ENCODE measurements around the gene PLCL1. TPM values are rescaled to one million over a fixed set of nuclear protein-coding genes. Genes with fewer than 3 reads are reported as not detected.

The PLCL1 gene
- polyA plus RNA-seq, 1 of the 3 experiments (the other 2 are of a cell fraction): 7.7 TPM

GRCh38 chr2:197941715-197942114 lies 137.3 kb downstream of the PLCL1 start:
- Histone ChIP-seq H4K20me1 (ENCODE audit: insufficient read depth) (peaks cover 9% of the 10 kb centered on the region; the same call in 1 of the 2 replicates), H3F3A (replicated peaks; ENCODE audit: insufficient read depth) (no peaks in the 10 kb centered on the region), H3K4me3 (ENCODE audit: low read depth in 2 of 2, low read length in 1 of 2) (no peak overlapping the region), H3K9me3 (no peaks in the 10 kb centered on the region), H3K9ac (no peak overlapping the region), H3K27ac (ENCODE audit: low read depth in 2 of 2, low read length in 1 of 2) (no peak overlapping the region), H3K36me3 (replicated peaks in 1 of 2; ENCODE audit: control insufficient read depth in 1 of 2, insufficient read depth in 2 of 2, low read length in 1 of 2) (peaks cover 0 to 6% of the 10 kb centered on the region in 2 experiments), H3K27me3 (ENCODE audit: insufficient read depth) (no peaks in the 10 kb centered on the region), H3K4me2 (no peak overlapping the region), H3K4me1 (ENCODE audit: control insufficient read depth in 1 of 2, insufficient read depth in 2 of 2, low read depth in 1 of 2, low read length in 1 of 2) (no peaks in the 10 kb centered on the region; a peak in 1 of 4 replicates), H3K79me2 (ENCODE audit: insufficient read depth) (peaks cover 22% of the 10 kb centered on the region), H3K9me2 (no peaks in the 10 kb centered on the region; the same call in 1 of the 2 replicates), H2AFZ (ENCODE audit: low read depth) (no peak overlapping the region)
- DNase-seq: no peak
- ChIA-PET POLR2A (no interaction called here), CTCF (no interaction called here)
- TF ChIP-seq RAD21 (IDR thresholded peaks at IDR 0.05; ENCODE audit: low read length) (no peak), GATA2 (CRISPR knock-in tag; IDR thresholded peaks at IDR 0.05) (no peak), RXRA (IDR thresholded peaks at IDR 0.05; ENCODE audit: borderline replicate concordance, low read depth) (no peak), RFX5 (IDR thresholded peaks at IDR 0.05; ENCODE audit: low read length) (no peak)
- 73% methylated on average over 1 of the region's 1 CpG for WGBS (ENCODE audit: low lambda C conversion rate)

- Histone ChIP-seq H3F3A (replicated peaks; ENCODE audit: insufficient read depth) (no peaks in the 10 kb centered on the region), H3K79me2 (ENCODE audit: insufficient read depth) (peaks cover 14% of the 10 kb centered on the region), H3K9ac (no peak overlapping the region), H3K4me3 (ENCODE audit: low read depth in 2 of 2, low read length in 1 of 2) (no peak overlapping the region; a peak in 1 of 4 replicates), H3K9me3 (no peaks in the 10 kb centered on the region), H3K27ac (ENCODE audit: low read depth in 2 of 2, low read length in 1 of 2) (no peak overlapping the region), H2AFZ (ENCODE audit: low read depth) (no peak overlapping the region), H3K9me2 (no peaks in the 10 kb centered on the region), H3K36me3 (replicated peaks in 1 of 2; ENCODE audit: control insufficient read depth in 1 of 2, insufficient read depth in 2 of 2, low read length in 1 of 2) (peaks cover 0 to 6% of the 10 kb centered on the region in 2 experiments), H3K4me1 (ENCODE audit: control insufficient read depth in 1 of 2, insufficient read depth in 2 of 2, low read depth in 1 of 2, low read length in 1 of 2) (no peaks in the 10 kb centered on the region; a peak in 1 of 4 replicates), H4K20me1 (ENCODE audit: insufficient read depth) (peaks cover 9% of the 10 kb centered on the region; the same call in 1 of the 2 replicates), H3K27me3 (ENCODE audit: insufficient read depth) (no peaks in the 10 kb centered on the region), H3K4me2 (no peak overlapping the region)
- ChIA-PET POLR2A (no interaction called here), CTCF (no interaction called here)
- DNase-seq: no peak
- TF ChIP-seq RFX5 (IDR thresholded peaks at IDR 0.05; ENCODE audit: low read length): no peak
- no peak for TF ChIP-seq GATA2 (CRISPR knock-in tag; IDR thresholded peaks at IDR 0.05)
- TF ChIP-seq SMC3 (IDR thresholded peaks at IDR 0.05; ENCODE audit: low read depth, low read length): no peak
- no peak for TF ChIP-seq NRF1 (IDR thresholded peaks at IDR 0.05; ENCODE audit: low read depth, low read length)
- no peak for TF ChIP-seq USF1 (IDR thresholded peaks at IDR 0.05; ENCODE audit: borderline replicate concordance, low read depth)
- TF ChIP-seq USF2 (IDR thresholded peaks at IDR 0.05; ENCODE audit: borderline replicate concordance, low read depth, low read length): no peak
- no peak for TF ChIP-seq POLR2AphosphoS5 (IDR thresholded peaks at IDR 0.05; ENCODE audit: low read depth, low read length)
- no peak for TF ChIP-seq CHD2 (IDR thresholded peaks at IDR 0.05; ENCODE audit: low read length, partially characterized antibody)
- no peak for TF ChIP-seq TAF1 (IDR thresholded peaks at IDR 0.05; ENCODE audit: borderline replicate concordance, low read depth, low read length)
- no peak for TF ChIP-seq MEF2A (IDR thresholded peaks at IDR 0.05; ENCODE audit: borderline replicate concordance, low read depth)
- TF ChIP-seq TCF12 (IDR thresholded peaks at IDR 0.05): no peak
- 96% methylated on average over 1 of the region's 1 CpG for WGBS (ENCODE audit: low lambda C conversion rate)
Observed at GRCh38 chr2:197943731-197944130, 139.3 kb downstream of the PLCL1 start.

All from SK-N-SH (cell line).